A549 (cell line): ENCODE measurements around the gene CAP2.

ENCODE experiments used
- CBX2 ChIP-seq: fragments of 200-600 bp; sonication (generic); IDR thresholded peaks from 2 replicates; pipeline ENCODE4 v1.6.1; 2016; ENCODE audit warnings: low read depth, mild to moderate bottlenecking, borderline replicate concordance
- CEBPB ChIP-seq, 2 experiments: fragments of >200 bp in 1 of 2; sonication (Bioruptor Twin) in 1 of 2; formaldehyde crosslinking in 1 of 2; IDR thresholded peaks; 2 replicates each; pipeline ENCODE4 v1.6.1; 2012 to 2016
- CHD4 ChIP-seq: fragments of 200-600 bp; sonication (generic); IDR thresholded peaks from 2 replicates; pipeline ENCODE4 v1.6.1; 2016; ENCODE audit warnings: antibody characterized with exemption, mild to moderate bottlenecking, borderline replicate concordance
- CTCF ChIP-seq: fragments of >200 bp; sonication (Bioruptor Twin); formaldehyde crosslinking; IDR thresholded peaks from 3 replicates; pipeline ENCODE4 v1.5.1; 2016
- EP300 ChIP-seq, 2 experiments: fragments of >200 bp; sonication (Bioruptor Twin); formaldehyde crosslinking; IDR thresholded peaks; 2 replicates in 1 of 2; 3 replicates in 1 of 2; pipeline ENCODE4 v1.6.1; 2016 to 2017
- JUN ChIP-seq, 2 experiments: fragments of >200 bp; sonication (Bioruptor Twin); formaldehyde crosslinking; IDR thresholded peaks; 2 replicates in 1 of 2; 3 replicates in 1 of 2; pipeline ENCODE4 v1.6.1; 2016 to 2017
- MAX ChIP-seq: IDR thresholded peaks from 2 replicates; pipeline ENCODE4 v1.6.1; 2012
- NFE2L2 ChIP-seq: fragments of 150-350 bp; conservative IDR thresholded peaks from 2 replicates; pipeline ENCODE4 v1.6.1; 2014; ENCODE audit warnings: low read length
- POLR2A ChIP-seq: IDR thresholded peaks from 2 replicates; pipeline ENCODE4 v1.6.1; 2012; ENCODE audit warnings: mild to moderate bottlenecking, low read length
- SMC3 ChIP-seq: fragments of >200 bp; sonication (Bioruptor Twin); formaldehyde crosslinking; IDR thresholded peaks from 3 replicates; pipeline ENCODE4 v1.6.1; 2018; ENCODE audit warnings: inconsistent platforms
- USF2 ChIP-seq: fragments of 450-650 bp; IDR thresholded peaks from 2 replicates; pipeline ENCODE4 v1.6.1; 2014; ENCODE audit warnings: antibody characterized with exemption

GRCh38 chr6:17421406-17421805, 28.0 kb downstream of the CAP2 start:
- TF ChIP-seq JUN (IDR thresholded peaks at IDR 0.05) (no peak), CTCF (no peak), MAX (no peak), SMC3 (no peak), POLR2A (no peak), CBX2 (no peak), CEBPB (IDR thresholded peaks at IDR 0.05) (no peak), NFE2L2 (no peak), CHD4 (no peak), EP300 (IDR thresholded peaks at IDR 0.05) (no peak), USF2 (no peak)
